HuH-7 (cell line): Measurements from ENCODE around the gene LRGUK.

ENCODE experiments used
- DNase-seq: peaks from one replicate; pipeline ENCODE4 v3.0.0; 2011; ENCODE audit warnings: low spot score

Gene LRGUK

GRCh38 chr7:134126146-134126545, 994 bp upstream of the LRGUK start:
- no peak for DNase-seq

GRCh38 chr7:134126596-134126965, 559 bp upstream of the LRGUK start:
- no peak for DNase-seq

GRCh38 chr7:134128829-134129228, 1.7 kb downstream of the LRGUK start:
- no peak for DNase-seq

- no peak for DNase-seq
Observed at GRCh38 chr7:134129856-134130523, 2.9 kb downstream of the LRGUK start.

- DNase-seq: no peak
Observed at GRCh38 chr7:134134004-134134403, 6.9 kb downstream of the LRGUK start.

- peak; percentile 78 for DNase-seq
Observed at GRCh38 chr7:134140889-134141867, 14.0 kb downstream of the LRGUK start.

- DNase-seq: no peak
Observed at GRCh38 chr7:134141868-134142264, 14.7 kb downstream of the LRGUK start.

- no peak for DNase-seq
Observed at GRCh38 chr7:134153493-134154136, 26.5 kb downstream of the LRGUK start.

- no peak for DNase-seq
Observed at GRCh38 chr7:134154581-134155130, 27.5 kb downstream of the LRGUK start.

- no peak for DNase-seq
Observed at GRCh38 chr7:134155206-134155605, 28.1 kb downstream of the LRGUK start.

- DNase-seq: no peak
Observed at GRCh38 chr7:134155871-134156270, 28.7 kb downstream of the LRGUK start.

GRCh38 chr7:134165252-134165651, 38.1 kb downstream of the LRGUK start:
- DNase-seq: no peak

- no peak for DNase-seq
Observed at GRCh38 chr7:134167250-134167649, 40.1 kb downstream of the LRGUK start.

GRCh38 chr7:134167841-134168240, 40.7 kb downstream of the LRGUK start:
- no peak for DNase-seq

GRCh38 chr7:134174795-134175261, 47.7 kb downstream of the LRGUK start:
- DNase-seq: no peak

GRCh38 chr7:134175334-134176036, 48.3 kb downstream of the LRGUK start:
- DNase-seq: no peak

- no peak for DNase-seq
Observed at GRCh38 chr7:134176037-134176350, 48.9 kb downstream of the LRGUK start.

GRCh38 chr7:134179036-134180011, 52.2 kb downstream of the LRGUK start:
- DNase-seq: no peak

- DNase-seq: no peak
Observed at GRCh38 chr7:134180376-134180775, 53.2 kb downstream of the LRGUK start.

- no peak for DNase-seq
Observed at GRCh38 chr7:134182078-134182477, 54.9 kb downstream of the LRGUK start.

GRCh38 chr7:134184767-134185166, 57.6 kb downstream of the LRGUK start:
- no peak for DNase-seq
